ENCODE measurements around the gene HEATR5B.
"Not testable (repeated sequence)": the region's sequence is repeated elsewhere in the genome, so short reads cannot be mapped to it uniquely, and the experiment has no call there.

The HEATR5B gene

GRCh38 chr2:36976065-36976464 is 108.1 kb downstream of the HEATR5B start:
- DNase-seq: no peak

GRCh38 chr2:36975306-36975705 is 108.9 kb downstream of the HEATR5B start:
- DNase-seq: no peak

GRCh38 chr2:36973320-36973719 is 110.9 kb downstream of the HEATR5B start:
- no peak for DNase-seq

- no peak for DNase-seq
These were observed 112.2 kb downstream of the HEATR5B start for GRCh38 chr2:36971990-36972389.

GRCh38 chr2:36967236-36967876 is 116.8 kb downstream of the HEATR5B start:
- DNase-seq: no peak

- DNase-seq: peak; percentile 82 to 92
These were observed 117.6 kb downstream of the HEATR5B start, which contains the start of gene STRN for GRCh38 chr2:36966370-36967235. Gene STRN (minus strand): TSS chr2:36966536. CDS start chr2:36966463, 73 bp downstream.

- DNase-seq: peak; percentile 42 to 60
These were observed 118.3 kb downstream of the HEATR5B start for GRCh38 chr2:36965751-36966369.

- DNase-seq: no peak
These were observed 119.0 kb downstream of the HEATR5B start for GRCh38 chr2:36965206-36965605.

GRCh38 chr2:36964496-36965058 is 119.6 kb downstream of the HEATR5B start:
- DNase-seq: no peak

- DNase-seq: no peak
These were observed 120.4 kb downstream of the HEATR5B start for GRCh38 chr2:36963734-36964133.

- no peak for DNase-seq
These were observed 121.1 kb downstream of the HEATR5B start for GRCh38 chr2:36963106-36963505.

- no peak for DNase-seq
These were observed 123.4 kb downstream of the HEATR5B start for GRCh38 chr2:36960773-36961172.

- no peak for DNase-seq
These were observed 124.0 kb downstream of the HEATR5B start for GRCh38 chr2:36960005-36960675.

GRCh38 chr2:36954977-36955607 is 129.1 kb downstream of the HEATR5B start:
- no peak for DNase-seq

- DNase-seq: no peak
These were observed 131.4 kb downstream of the HEATR5B start for GRCh38 chr2:36952748-36953197.

- DNase-seq: peak in 1 of 2 experiments; percentile 41
These were observed 132.6 kb downstream of the HEATR5B start for GRCh38 chr2:36951574-36951973.

GRCh38 chr2:36951027-36951518 is 133.1 kb downstream of the HEATR5B start:
- DNase-seq: no peak

- no peak for DNase-seq
These were observed 134.3 kb downstream of the HEATR5B start for GRCh38 chr2:36949845-36950244.

- not testable (repeated sequence) for DNase-seq
These were observed 138.9 kb downstream of the HEATR5B start for GRCh38 chr2:36945240-36945639.

GRCh38 chr2:36941867-36942266 is 142.3 kb downstream of the HEATR5B start:
- DNase-seq: no peak

- not testable (repeated sequence) for DNase-seq
These were observed 147.6 kb downstream of the HEATR5B start for GRCh38 chr2:36936526-36936925.

GRCh38 chr2:36931688-36932087 is 152.5 kb downstream of the HEATR5B start:
- DNase-seq: not testable (repeated sequence)

Measured in SW 1271 (cell line).